GM12878 (cell line): ENCODE results near the gene GJA4. TPM values are rescaled to one million over a fixed set of nuclear protein-coding genes. Genes with fewer than 3 reads are reported as not detected.

Experiments
- ATAC-seq: fragments of 200-7000 bp; cut with Tn5 transposase; 3 replicates; pipeline ENCODE4 v1.9.1; 2020; ENCODE audit warnings: mild to moderate bottlenecking, moderate library complexity
- BruUV-seq: library from RNA; stranded (reverse); fragments of 400-500 nt; replicated peaks from 2 replicates; lab custom pipeline; 2021; lab: Mats Ljungman, UMichigan
- CTCF ChIA-PET: fragments of 300-600 bp; sonication (Branson Sonifier 250); formaldehyde crosslinking; extraction: SDS; loops from one replicate; lab custom pipeline; 2021; ENCODE audit warnings: inconsistent platforms; lab: Yijun Ruan, JAX
- POLR2A ChIA-PET: fragments of 350-600 bp; formaldehyde crosslinking; extraction: SDS; loops from one replicate; lab custom pipeline; 2021; ENCODE audit warnings: inconsistent platforms; lab: Charles Lee
- RAD21 ChIA-PET: fragments of 300-600 bp; sonication (Branson Sonifier 250); formaldehyde crosslinking; loops from one replicate; lab custom pipeline; 2023; ENCODE audit warnings: antibody characterized with exemption; ENCODE audit not compliant: unreplicated experiment; lab: Charles Lee
- SMC1A ChIA-PET: fragments of 300-600 bp; sonication (Branson Sonifier 250); formaldehyde crosslinking; loops from one replicate; lab custom pipeline; 2023; ENCODE audit not compliant: unreplicated experiment, uncharacterized antibody; lab: Charles Lee
- DNase-seq: peaks from one replicate; pipeline ENCODE4 v3.0.0-alpha.2; 2011; ENCODE audit warnings: low read depth, low spot score
- FAIRE-seq: peaks from 3 replicates; lab custom pipeline; 2011; peaks lifted over from hg19 to GRCh38; lab: Jason Lieb, UNC
- H2AFZ ChIP-seq: 2 replicates; pipeline ENCODE4 v1.6.0; 2011; ENCODE audit warnings: low read depth, low read length, control low read depth; ENCODE audit not compliant: control insufficient read depth
- H3K27ac ChIP-seq: 2 replicates; pipeline ENCODE4 v1.5.1; 2011; ENCODE audit warnings: control low read depth; ENCODE audit not compliant: control insufficient read depth, insufficient read depth
- H3K27me3 ChIP-seq, 2 experiments: replicated peaks in 1 of 2; 2 replicates each; pipeline versions ENCODE4 v1.6.0 to v1.6.1; 2011; ENCODE audit warnings: low read length in 1 of 2; ENCODE audit not compliant: control insufficient read depth in 2 of 2, insufficient read depth in 2 of 2
- H3K36me3 ChIP-seq, 2 experiments: 2 replicates each; pipeline ENCODE4 v1.5.1; 2011; ENCODE audit warnings: low read length in 1 of 2; ENCODE audit not compliant: control insufficient read depth in 2 of 2, insufficient read depth in 2 of 2
- H3K4me1 ChIP-seq: 2 replicates; pipeline ENCODE4 v1.6.1; 2011; ENCODE audit warnings: mild to moderate bottlenecking, low read length, moderate library complexity, mixed read lengths; ENCODE audit not compliant: control insufficient read depth, insufficient read depth
- H3K4me2 ChIP-seq: 2 replicates; pipeline ENCODE4 v1.6.0; 2011; ENCODE audit warnings: control low read depth; ENCODE audit not compliant: control insufficient read depth, insufficient read depth
- H3K4me3 ChIP-seq: fragments of 200-600 bp; sonication (generic); 2 replicates; pipeline ENCODE4 v1.5.1; 2016
- H3K79me2 ChIP-seq: 2 replicates; pipeline ENCODE4 v1.6.0; 2011; ENCODE audit warnings: low read length; ENCODE audit not compliant: control insufficient read depth, insufficient read depth
- H3K9ac ChIP-seq: 2 replicates; pipeline ENCODE4 v1.8.0; 2011; ENCODE audit warnings: low read length, control low read depth, mixed read lengths; ENCODE audit not compliant: control insufficient read depth, insufficient read depth
- H3K9me3 ChIP-seq: replicated peaks from 3 replicates; pipeline ENCODE4 v1.5.1; 2011; ENCODE audit warnings: mild to moderate bottlenecking, low read length; ENCODE audit not compliant: control insufficient read depth, insufficient read depth
- H4K20me1 ChIP-seq: 2 replicates; pipeline ENCODE4 v1.6.0; 2011; ENCODE audit not compliant: control insufficient read depth, insufficient read depth
- CBX5 ChIP-seq: sonication (generic); IDR thresholded peaks from 2 replicates; pipeline ENCODE4 v1.6.1; 2016; ENCODE audit warnings: low read depth, moderate library complexity, mild to moderate bottlenecking, inconsistent platforms
- EZH2 ChIP-seq: IDR thresholded peaks from 2 replicates; pipeline ENCODE4 v1.6.1; 2012; ENCODE audit warnings: low read depth, mild to moderate bottlenecking, control low read depth, inconsistent platforms, low read length, borderline replicate concordance; ENCODE audit not compliant: control insufficient read depth
- GATAD2B ChIP-seq: fragments of 450-650 bp; conservative IDR thresholded peaks from 2 replicates; pipeline ENCODE4 v1.6.1; 2017; ENCODE audit warnings: low read depth, mild to moderate bottlenecking, moderate library complexity
- JUND ChIP-seq: IDR thresholded peaks from 2 replicates; pipeline ENCODE4 v1.6.1; 2012; ENCODE audit warnings: low read depth, mild to moderate bottlenecking, low read length, improper control_type of control experiment, moderate library complexity
- KAT2A ChIP-seq: conservative IDR thresholded peaks from 2 replicates; pipeline ENCODE4 v1.6.1; 2011; ENCODE audit warnings: low read depth, low read length; ENCODE audit not compliant: control insufficient read depth
- NBN ChIP-seq: fragments of 450-650 bp; IDR thresholded peaks from 2 replicates; pipeline ENCODE4 v1.6.1; 2016
- NFIC ChIP-seq: IDR thresholded peaks from 2 replicates; pipeline ENCODE4 v1.6.1; 2012; ENCODE audit warnings: low read depth, mild to moderate bottlenecking, inconsistent platforms, low read length, moderate library complexity
- NFYB ChIP-seq: IDR thresholded peaks from 2 replicates; pipeline ENCODE4 v1.6.1; 2011; ENCODE audit warnings: low read depth, mild to moderate bottlenecking, low read length, improper control_type of control experiment, moderate library complexity; ENCODE audit not compliant: insufficient read depth
- POU2F2 ChIP-seq: IDR thresholded peaks from 3 replicates; pipeline ENCODE4 v1.6.1; 2011; ENCODE audit warnings: low read depth, mild to moderate bottlenecking, low read length, borderline replicate concordance
- SIX5 ChIP-seq: IDR thresholded peaks from 2 replicates; pipeline ENCODE4 v1.6.1; 2011; ENCODE audit warnings: mild to moderate bottlenecking, low read depth, low read length, moderate library complexity; ENCODE audit not compliant: severe bottlenecking
- STAT1 ChIP-seq: fragments of 450-650 bp; conservative IDR thresholded peaks from 2 replicates; pipeline ENCODE4 v1.6.1; 2014; ENCODE audit warnings: antibody characterized with exemption, mild to moderate bottlenecking
- TAF1 ChIP-seq: IDR thresholded peaks from 2 replicates; pipeline ENCODE4 v1.6.1; 2011; ENCODE audit warnings: mild to moderate bottlenecking, low read depth, low read length, borderline replicate concordance
- ZNF622 ChIP-seq: fragments of 450-650 bp; IDR thresholded peaks from 2 replicates; pipeline ENCODE4 v1.6.1; 2017; ENCODE audit warnings: mild to moderate bottlenecking, inconsistent platforms
- WGBS: methylation state at CpG from one replicate; pipeline ENCODE4 v1.1.6; 2016; ENCODE audit warnings: low lambda C conversion rate; ENCODE audit not compliant: insufficient replicate concordance, insufficient coverage; ENCODE audit errors: missing lambda C conversion rate; 5-methylcytosine and 5-hydroxymethylcytosine counted together
- in situ Hi-C: fragments of 300-500 bp; cut with MboI; formaldehyde crosslinking; loops from 9 replicates; pipeline ENCODE4 v1.14.3; 2018; ENCODE audit warnings: mixed read lengths
- intact Hi-C: fragments of 100-400 bp; cut with micrococcal nuclease; formaldehyde crosslinking; loops from one replicate; pipeline ENCODE4 v1.14.2; 2022; ENCODE audit not compliant: unreplicated experiment
- polyA plus RNA-seq, 11 experiments: library from polyadenylated mRNA; depleted of rRNA in 4 of 11; unstranded in 6 of 11; stranded (reverse) in 5 of 11; fragments of >200 nt; fragmentation: Nextera tagmentation in 4 of 11; fragmentation: Illumina TruSeq in 1 of 11; extraction: Ambion mirVana in 4 of 11; extraction: Trizol in 1 of 11; gene quantifications; 1 replicate in 1 of 11; 2 replicates in 10 of 11; pipeline versions ENCODE4 v1.2.1 to v1.2.3, GENCODE V29; 2011 to 2016; ENCODE audit warnings: inconsistent platforms in 2 of 11, missing spikeins in 2 of 11, low read depth in 1 of 11
- total RNA-seq, 4 experiments: library from RNA; depleted of rRNA in 3 of 4; stranded (reverse); fragments of >200 nt in 3 of 4; fragmentation: Illumina TruSeq in 1 of 4; extraction: Trizol in 1 of 4; gene quantifications; 2 replicates each; pipeline versions ENCODE4 v1.2.1 to v1.2.3, GENCODE V29; 2013 to 2021
- TF ChIP-seq, protein P1 (sequence below): fragments of 450-650 bp; conservative IDR thresholded peaks from 2 replicates; pipeline ENCODE4 v1.6.1; 2017; ENCODE audit warnings: mild to moderate bottlenecking, moderate library complexity
- TF ChIP-seq, protein P2 (sequence below): IDR thresholded peaks from 2 replicates; pipeline ENCODE4 v1.6.1; 2011; ENCODE audit warnings: borderline replicate concordance, low read depth, mild to moderate bottlenecking, moderate library complexity, mixed read lengths, low read length; ENCODE audit not compliant: insufficient read depth; ENCODE audit errors: extremely low read length
- TF ChIP-seq, protein P3 (sequence below): fragments of 150-350 bp; IDR thresholded peaks from 2 replicates; pipeline ENCODE4 v1.6.1; 2014; ENCODE audit warnings: mild to moderate bottlenecking, low read depth, low read length

GJA4 gene
- total and polyA plus RNA-seq, 10 of the 15 experiments (the other 5 are each of a cell fraction or from before 2014, with no cell fraction given), result 0.09 to 0.18 TPM; not detected in 8

- H3K4me1 ChIP-seq, result no peaks in the 10 kb centered on the region
- ATAC-seq, result no peak
- no peaks in the 10 kb centered on the region for H3K9me3 ChIP-seq
- no peak for FAIRE-seq
- POLR2A ChIA-PET, result no interaction called here
- CTCF ChIA-PET, result interaction anchor here (1.1 kb wide), 1 partner anchor 8 kb away, joined by 3 read pairs; no protein-coding TSS in a partner anchor
- H3K4me2 ChIP-seq, result no peak overlapping the region
- no peaks in the 10 kb centered on the region for H3K36me3 ChIP-seq
- no peak overlapping the region for H3K27ac ChIP-seq
- intact Hi-C loops, result no loop called here
- no peak overlapping the region for H2AFZ ChIP-seq
- RAD21 ChIA-PET, result no interaction called here
- TF ChIP-seq, protein P1, sequence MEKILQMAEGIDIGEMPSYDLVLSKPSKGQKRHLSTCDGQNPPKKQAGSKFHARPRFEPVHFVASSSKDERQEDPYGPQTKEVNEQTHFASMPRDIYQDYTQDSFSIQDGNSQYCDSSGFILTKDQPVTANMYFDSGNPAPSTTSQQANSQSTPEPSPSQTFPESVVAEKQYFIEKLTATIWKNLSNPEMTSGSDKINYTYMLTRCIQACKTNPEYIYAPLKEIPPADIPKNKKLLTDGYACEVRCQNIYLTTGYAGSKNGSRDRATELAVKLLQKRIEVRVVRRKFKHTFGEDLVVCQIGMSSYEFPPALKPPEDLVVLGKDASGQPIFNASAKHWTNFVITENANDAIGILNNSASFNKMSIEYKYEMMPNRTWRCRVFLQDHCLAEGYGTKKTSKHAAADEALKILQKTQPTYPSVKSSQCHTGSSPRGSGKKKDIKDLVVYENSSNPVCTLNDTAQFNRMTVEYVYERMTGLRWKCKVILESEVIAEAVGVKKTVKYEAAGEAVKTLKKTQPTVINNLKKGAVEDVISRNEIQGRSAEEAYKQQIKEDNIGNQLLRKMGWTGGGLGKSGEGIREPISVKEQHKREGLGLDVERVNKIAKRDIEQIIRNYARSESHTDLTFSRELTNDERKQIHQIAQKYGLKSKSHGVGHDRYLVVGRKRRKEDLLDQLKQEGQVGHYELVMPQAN, result no peak
- TF ChIP-seq ZNF622 (no peak), NBN (no peak), CBX5 (no peak), JUND (no peak), EZH2 (no peak), KAT2A (no peak), NFYB (no peak), STAT1 (no peak), TAF1 (no peak), NFIC (no peak), GATAD2B (no peak), SIX5 (no peak), POU2F2 (no peak)
- TF ChIP-seq, protein P2, sequence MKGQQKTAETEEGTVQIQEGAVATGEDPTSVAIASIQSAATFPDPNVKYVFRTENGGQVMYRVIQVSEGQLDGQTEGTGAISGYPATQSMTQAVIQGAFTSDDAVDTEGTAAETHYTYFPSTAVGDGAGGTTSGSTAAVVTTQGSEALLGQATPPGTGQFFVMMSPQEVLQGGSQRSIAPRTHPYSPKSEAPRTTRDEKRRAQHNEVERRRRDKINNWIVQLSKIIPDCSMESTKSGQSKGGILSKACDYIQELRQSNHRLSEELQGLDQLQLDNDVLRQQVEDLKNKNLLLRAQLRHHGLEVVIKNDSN, result no peak
- TF ChIP-seq, protein P3, sequence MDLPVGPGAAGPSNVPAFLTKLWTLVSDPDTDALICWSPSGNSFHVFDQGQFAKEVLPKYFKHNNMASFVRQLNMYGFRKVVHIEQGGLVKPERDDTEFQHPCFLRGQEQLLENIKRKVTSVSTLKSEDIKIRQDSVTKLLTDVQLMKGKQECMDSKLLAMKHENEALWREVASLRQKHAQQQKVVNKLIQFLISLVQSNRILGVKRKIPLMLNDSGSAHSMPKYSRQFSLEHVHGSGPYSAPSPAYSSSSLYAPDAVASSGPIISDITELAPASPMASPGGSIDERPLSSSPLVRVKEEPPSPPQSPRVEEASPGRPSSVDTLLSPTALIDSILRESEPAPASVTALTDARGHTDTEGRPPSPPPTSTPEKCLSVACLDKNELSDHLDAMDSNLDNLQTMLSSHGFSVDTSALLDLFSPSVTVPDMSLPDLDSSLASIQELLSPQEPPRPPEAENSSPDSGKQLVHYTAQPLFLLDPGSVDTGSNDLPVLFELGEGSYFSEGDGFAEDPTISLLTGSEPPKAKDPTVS, result no peak
- TF ChIP-seq, all 136 proteins: peak for 0
- BruUV-seq, result no TSS peak
- Histone ChIP-seq H4K20me1 (no peaks in the 10 kb centered on the region), H3K79me2 (no peaks in the 10 kb centered on the region), H3K4me3 (no peak overlapping the region), H3K9ac (no peak overlapping the region), H3K27me3 (no peaks in the 10 kb centered on the region; a peak in 1 of 4 replicates)
- 11% methylated on average over 8 of the region's 8 CpGs for WGBS
- in situ Hi-C loops, result no loop called here
- no peak for DNase-seq
- SMC1A ChIA-PET, result no interaction called here
Observed at GRCh38 chr1:34763142-34763781, 29.5 kb upstream of the GJA4 start.
